Choroid plexus epithelial cell (primary cell): Measurements from ENCODE around the gene LIPA.
"Not testable (repeated sequence)": the region's sequence is repeated elsewhere in the genome, so short reads cannot be mapped to it uniquely, and the experiment has no call there.

Experiments
- DNase-seq: peaks from one replicate; pipeline ENCODE4 v3.0.0-alpha.2; 2010; ENCODE audit warnings: low read depth
- H3K4me3 ChIP-seq: 2 replicates; pipeline ENCODE4 v1.5.1; 2011; ENCODE audit warnings: low read depth, mild to moderate bottlenecking, control low read depth, low read length, moderate library complexity
- TF ChIP-seq, protein P1 (sequence below): conservative IDR thresholded peaks from 2 replicates; pipeline ENCODE4 v1.5.1; 2011; ENCODE audit warnings: low read depth, mild to moderate bottlenecking, control low read depth, inconsistent platforms, low read length, moderate library complexity

Gene LIPA

DNA sequence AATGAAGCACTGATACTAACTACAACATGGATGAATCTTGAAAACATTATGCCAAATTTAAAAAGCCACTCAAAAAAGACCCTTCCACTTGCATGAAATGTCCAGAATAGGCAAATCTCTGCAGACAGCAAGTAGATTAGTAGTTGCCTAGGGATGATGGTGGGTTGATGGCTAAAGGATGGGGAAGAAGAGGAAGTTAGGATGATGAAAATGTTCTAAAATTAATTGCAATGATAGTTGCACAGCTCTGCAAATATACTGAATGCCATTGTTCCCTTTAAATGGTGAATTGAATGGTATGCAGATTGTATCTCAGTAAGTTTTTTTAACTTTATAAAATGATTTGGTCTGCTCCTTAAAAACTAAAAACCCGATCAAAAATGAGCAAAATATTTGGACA, 7.3 kb upstream of the LIPA start:
- no peak for DNase-seq
- TF ChIP-seq, protein P1, sequence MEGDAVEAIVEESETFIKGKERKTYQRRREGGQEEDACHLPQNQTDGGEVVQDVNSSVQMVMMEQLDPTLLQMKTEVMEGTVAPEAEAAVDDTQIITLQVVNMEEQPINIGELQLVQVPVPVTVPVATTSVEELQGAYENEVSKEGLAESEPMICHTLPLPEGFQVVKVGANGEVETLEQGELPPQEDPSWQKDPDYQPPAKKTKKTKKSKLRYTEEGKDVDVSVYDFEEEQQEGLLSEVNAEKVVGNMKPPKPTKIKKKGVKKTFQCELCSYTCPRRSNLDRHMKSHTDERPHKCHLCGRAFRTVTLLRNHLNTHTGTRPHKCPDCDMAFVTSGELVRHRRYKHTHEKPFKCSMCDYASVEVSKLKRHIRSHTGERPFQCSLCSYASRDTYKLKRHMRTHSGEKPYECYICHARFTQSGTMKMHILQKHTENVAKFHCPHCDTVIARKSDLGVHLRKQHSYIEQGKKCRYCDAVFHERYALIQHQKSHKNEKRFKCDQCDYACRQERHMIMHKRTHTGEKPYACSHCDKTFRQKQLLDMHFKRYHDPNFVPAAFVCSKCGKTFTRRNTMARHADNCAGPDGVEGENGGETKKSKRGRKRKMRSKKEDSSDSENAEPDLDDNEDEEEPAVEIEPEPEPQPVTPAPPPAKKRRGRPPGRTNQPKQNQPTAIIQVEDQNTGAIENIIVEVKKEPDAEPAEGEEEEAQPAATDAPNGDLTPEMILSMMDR, result no peak

DNA sequence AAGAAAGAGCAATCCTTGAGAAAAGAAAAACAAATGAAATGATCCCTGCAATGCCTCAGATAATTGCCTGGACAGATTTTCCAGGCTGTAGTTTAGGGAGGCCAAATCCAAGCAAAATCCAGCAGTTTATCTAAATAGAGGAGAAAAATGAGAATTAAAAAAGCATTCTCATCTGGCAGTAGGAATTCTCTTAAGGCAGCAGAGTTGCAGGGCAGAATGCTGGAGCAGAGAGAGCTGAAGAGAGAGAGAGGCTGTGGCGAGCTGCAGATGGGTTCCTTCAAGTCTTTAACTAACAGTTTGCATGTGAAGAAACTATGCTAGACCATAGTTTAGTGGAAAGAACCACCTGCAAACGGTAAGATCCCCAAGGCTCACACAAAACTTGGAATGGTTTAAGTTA, 6.0 kb upstream of the LIPA start:
- TF ChIP-seq, protein P1, result no peak
- DNase-seq, result no peak
- no peak overlapping the region for H3K4me3 ChIP-seq

More for the DNA sequence above, 7.3 kb upstream of the LIPA start:
- H3K4me3 ChIP-seq, result no peak overlapping the region

DNA sequence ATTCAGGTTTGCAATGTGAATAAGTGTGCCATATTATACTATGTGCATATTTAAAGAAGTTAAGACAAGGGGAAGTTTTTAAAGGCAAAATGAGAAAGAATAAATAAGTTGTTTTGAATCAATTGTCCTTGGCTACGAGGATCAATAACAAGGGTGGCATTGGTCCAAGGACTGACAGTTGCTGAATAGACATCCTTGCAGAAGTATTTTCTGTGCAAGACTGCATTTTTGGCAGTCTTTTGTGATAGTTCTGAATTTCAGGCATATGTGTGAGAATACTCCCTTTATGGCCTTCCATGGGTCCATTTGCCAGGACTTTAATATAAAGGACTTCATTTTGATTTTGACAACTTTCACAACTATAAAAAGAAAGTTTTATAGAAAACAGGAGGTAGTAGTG, 5.4 kb upstream of the LIPA start:
- TF ChIP-seq, protein P1, result no peak
- no peak overlapping the region for H3K4me3 ChIP-seq
- no peak for DNase-seq

DNA sequence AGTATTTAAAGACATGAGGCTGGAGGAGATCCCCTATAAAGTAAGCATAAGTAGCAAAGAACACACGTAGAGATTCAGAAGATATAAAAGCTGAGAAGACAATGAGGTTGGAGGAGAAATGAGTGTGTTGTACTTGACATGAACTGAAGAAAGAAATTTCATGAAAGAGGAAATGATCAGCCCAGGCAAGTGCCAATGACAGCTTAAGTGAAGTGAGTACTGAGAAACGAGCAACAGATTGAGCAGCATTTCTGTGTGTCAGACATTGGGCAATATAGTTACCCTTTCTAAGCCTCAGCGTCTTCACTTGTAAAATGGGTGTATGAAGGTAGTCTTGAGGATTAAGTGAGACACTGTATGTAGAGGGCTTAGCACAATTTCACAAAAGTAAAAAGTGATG, 4.8 kb upstream of the LIPA start:
- no peak overlapping the region for H3K4me3 ChIP-seq

DNA sequence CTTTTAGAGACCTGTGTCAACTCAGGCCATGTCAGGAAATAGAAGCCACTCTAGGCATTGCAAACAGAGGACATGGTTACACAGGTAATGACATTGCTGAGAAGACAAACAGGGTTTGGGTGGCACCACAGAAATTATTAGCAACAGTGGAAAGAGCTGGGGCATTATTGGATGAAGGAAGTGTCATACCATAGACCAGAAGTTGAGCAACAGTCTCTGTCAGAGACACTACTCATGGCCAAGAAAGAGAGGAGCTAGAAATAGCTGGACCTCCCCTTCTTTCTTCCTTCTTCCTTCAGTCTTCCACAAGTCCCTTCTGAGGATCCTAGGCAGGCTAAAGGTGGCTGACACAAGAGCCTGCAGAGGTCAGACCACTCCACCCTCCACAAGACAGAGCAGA, 4.2 kb upstream of the LIPA start:
- DNase-seq, result no peak
- TF ChIP-seq, protein P1, result no peak
- H3K4me3 ChIP-seq, result no peak overlapping the region

More for the DNA sequence above, 4.8 kb upstream of the LIPA start:
- no peak for DNase-seq
- TF ChIP-seq, protein P1, result no peak

DNA sequence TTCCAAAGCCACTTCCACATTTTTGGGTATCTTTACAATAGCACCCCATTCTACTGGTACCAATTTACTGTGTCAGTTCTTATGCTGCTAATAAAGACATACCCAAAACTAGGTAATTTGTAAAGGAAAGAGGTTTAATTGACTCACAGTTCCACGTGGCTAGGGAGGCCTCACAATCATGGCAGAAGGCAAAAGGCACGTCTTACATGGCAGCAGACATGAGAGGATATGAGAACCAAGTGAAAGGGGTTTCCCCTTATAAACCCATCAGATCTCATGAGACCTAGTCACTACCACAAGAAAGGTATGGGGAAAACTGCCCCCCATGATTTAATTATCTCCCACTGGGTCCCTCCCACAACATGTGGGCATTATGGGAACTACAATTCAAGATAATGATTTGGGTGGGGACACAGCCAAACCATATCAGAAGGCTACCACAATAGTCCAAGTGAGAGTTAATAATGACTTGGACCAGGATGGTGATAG, 3.6 kb upstream of the LIPA start:
- not testable (repeated sequence) for DNase-seq, H3K4me3 ChIP-seq

DNA sequence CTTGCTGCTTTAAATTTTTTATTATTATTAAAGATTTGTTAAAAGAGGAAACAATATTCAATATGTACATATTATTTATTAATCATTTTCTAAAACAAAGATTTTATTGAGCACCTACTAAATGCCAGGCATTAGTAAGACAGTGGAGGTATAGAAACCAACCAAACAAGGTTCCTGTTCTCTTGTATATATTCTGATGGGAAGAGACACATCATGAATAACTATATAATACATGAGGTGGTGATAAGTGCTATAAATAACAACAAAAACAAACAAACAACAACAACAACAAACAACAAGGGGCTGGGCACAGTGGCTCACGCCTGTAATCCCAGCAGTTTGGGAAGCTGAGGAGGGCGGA, 630 bp upstream of the LIPA start:
- TF ChIP-seq, protein P1, result no peak
- peak overlapping the region; percentile 98 for H3K4me3 ChIP-seq
- DNase-seq, result no peak
